CD14-positive monocyte (primary cell): ENCODE measurements around the gene AKR1B1. TPM values are rescaled to one million over a fixed set of nuclear protein-coding genes. Genes with fewer than 3 reads are reported as not detected.

Experiments used
- DNase-seq, 3 donors: peaks; one replicate each; pipeline ENCODE4 v3.0.0-alpha.2; 2011 to 2022
- H2AFZ ChIP-seq: 2 replicates; pipeline ENCODE4 v1.6.0; 2012; ENCODE audit warnings: mild to moderate bottlenecking, low read depth, low read length, inconsistent platforms; ENCODE audit not compliant: insufficient read depth, poor library complexity, severe bottlenecking
- H3K27ac ChIP-seq, 2 donors: 1 replicate in 1 of 2; 2 replicates in 1 of 2; pipeline ENCODE4 v1.5.1; 2012 to 2013; ENCODE audit warnings: low read length in 2 of 2, control low read depth in 1 of 2, inconsistent platforms in 1 of 2, low read depth in 1 of 2, mild to moderate bottlenecking in 1 of 2
- H3K27me3 ChIP-seq, 2 donors: one replicate each; pipeline versions ENCODE4 v1.6.0 to v1.6.1; 2011 to 2013; ENCODE audit warnings: low read length in 2 of 2; ENCODE audit not compliant: control insufficient read depth in 2 of 2, insufficient read depth in 2 of 2
- H3K36me3 ChIP-seq, 2 donors: replicated peaks in 1 of 2; 1 replicate in 1 of 2; 2 replicates in 1 of 2; pipeline versions ENCODE4 v1.5.1 to v1.6.1; 2012 to 2013; ENCODE audit warnings: low read length in 2 of 2, control low read depth in 1 of 2, inconsistent platforms in 1 of 2, mild to moderate bottlenecking in 1 of 2; ENCODE audit not compliant: insufficient read depth in 2 of 2, control insufficient read depth in 1 of 2
- H3K4me1 ChIP-seq, 2 donors: 1 replicate in 1 of 2; 2 replicates in 1 of 2; pipeline versions ENCODE4 v1.5.1 to v1.6.1; 2012 to 2013; ENCODE audit warnings: low read length in 2 of 2, control low read depth in 1 of 2, inconsistent platforms in 1 of 2, mild to moderate bottlenecking in 1 of 2, moderate library complexity in 1 of 2; ENCODE audit not compliant: insufficient read depth in 2 of 2, control insufficient read depth in 1 of 2
- H3K4me2 ChIP-seq: replicated peaks from 2 replicates; pipeline ENCODE3; 2012; ENCODE audit warnings: low read length, moderate library complexity, mild to moderate bottlenecking; ENCODE audit not compliant: poor library complexity, severe bottlenecking; ENCODE audit errors: extremely low read depth
- H3K4me3 ChIP-seq, 3 experiments: fragments of 200-600 bp in 1 of 3; sonication (generic) in 1 of 3; replicated peaks in 1 of 3; 1 replicate in 2 of 3; 2 replicates in 1 of 3; pipeline ENCODE4 v1.5.1; 2011 to 2013; ENCODE audit warnings: low read length in 3 of 3, mild to moderate bottlenecking in 3 of 3, control low read depth in 2 of 3, low read depth in 2 of 3, inconsistent platforms in 1 of 3, moderate library complexity in 1 of 3
- H3K79me2 ChIP-seq: 2 replicates; pipeline ENCODE4 v1.6.0; 2012; ENCODE audit warnings: mild to moderate bottlenecking, control low read depth, inconsistent platforms, low read length, moderate library complexity; ENCODE audit not compliant: insufficient read depth
- H3K9ac ChIP-seq: 2 replicates; pipeline ENCODE4 v1.6.0; 2017; ENCODE audit warnings: low read length, mild to moderate bottlenecking; ENCODE audit not compliant: insufficient read depth, poor library complexity, severe bottlenecking
- H3K9me3 ChIP-seq, 2 donors: replicated peaks in 1 of 2; 1 replicate in 1 of 2; 2 replicates in 1 of 2; pipeline versions ENCODE4 v1.5.1 to v1.6.1; 2012 to 2013; ENCODE audit warnings: low read length in 2 of 2, control low read depth in 1 of 2; ENCODE audit not compliant: control insufficient read depth in 1 of 2, insufficient read depth in 1 of 2
- H4K20me1 ChIP-seq: 2 replicates; pipeline ENCODE4 v1.6.0; 2012; ENCODE audit warnings: mild to moderate bottlenecking, low read length, control low read depth, moderate library complexity; ENCODE audit not compliant: insufficient read depth
- H3K27ac Mint-ChIP-seq, 7 donors: one replicate each; pipeline ENCODE4 v1.8.0; 2020; ENCODE audit warnings: mild to moderate bottlenecking in 7 of 7, mixed read lengths in 7 of 7, moderate library complexity in 6 of 7, inconsistent platforms in 2 of 7
- H3K27me3 Mint-ChIP-seq, 3 donors: one replicate each; pipeline ENCODE4 v1.8.0; 2021 to 2022; ENCODE audit warnings: low read depth in 3 of 3, mild to moderate bottlenecking in 3 of 3, mixed read lengths in 3 of 3, moderate library complexity in 3 of 3, inconsistent platforms in 1 of 3
- H3K36me3 Mint-ChIP-seq, 2 donors: one replicate each; pipeline ENCODE4 v1.8.0; 2020; ENCODE audit warnings: mixed read lengths in 2 of 2, inconsistent platforms in 1 of 2, mild to moderate bottlenecking in 1 of 2
- H3K4me1 Mint-ChIP-seq: one replicate; pipeline ENCODE4 v1.8.0; 2020; ENCODE audit warnings: mild to moderate bottlenecking, mixed read lengths
- H3K4me3 Mint-ChIP-seq, 2 donors: one replicate each; pipeline ENCODE4 v1.8.0; 2020; ENCODE audit warnings: mild to moderate bottlenecking in 2 of 2, mixed read lengths in 2 of 2, moderate library complexity in 1 of 2
- H3K9me3 Mint-ChIP-seq, 7 donors: one replicate each; pipeline ENCODE4 v1.8.0; 2020 to 2022; ENCODE audit warnings: mixed read lengths in 7 of 7, mild to moderate bottlenecking in 6 of 7, moderate library complexity in 6 of 7, inconsistent platforms in 2 of 7
- WGBS: methylation state at CpG from one replicate; pipeline ENCODE4 v1.1.5; 2013; ENCODE audit warnings: missing lambda C conversion rate; ENCODE audit not compliant: insufficient coverage; 5-methylcytosine and 5-hydroxymethylcytosine counted together
- intact Hi-C, 2 donors: fragments of 100-400 bp; cut with micrococcal nuclease; formaldehyde crosslinking; loops; one replicate each; pipeline versions ENCODE4 v1.15.0 to v1.15.1; 2023
- polyA plus RNA-seq, 3 donors: library from polyadenylated mRNA; depleted of rRNA in 1 of 3; unstranded in 2 of 3; stranded (reverse) in 1 of 3; fragments of 300-500 nt in 2 of 3; fragments of >200 nt in 1 of 3; fragmentation: Illumina TruSeq in 2 of 3; gene quantifications; 1 replicate in 2 of 3; 2 replicates in 1 of 3; pipeline ENCODE4 v1.2.3, GENCODE V29; 2012 to 2021
- TF ChIP-seq, protein P1 (sequence below): fragments of 200-600 bp; IDR thresholded peaks from one replicate; pipeline ENCODE4 v1.8.0; 2022; ENCODE audit warnings: antibody characterized with exemption, mild to moderate bottlenecking

The AKR1B1 gene
- polyA plus RNA-seq, 3 donors: 50.1 to 66.4 (median 62.6) TPM

DNA sequence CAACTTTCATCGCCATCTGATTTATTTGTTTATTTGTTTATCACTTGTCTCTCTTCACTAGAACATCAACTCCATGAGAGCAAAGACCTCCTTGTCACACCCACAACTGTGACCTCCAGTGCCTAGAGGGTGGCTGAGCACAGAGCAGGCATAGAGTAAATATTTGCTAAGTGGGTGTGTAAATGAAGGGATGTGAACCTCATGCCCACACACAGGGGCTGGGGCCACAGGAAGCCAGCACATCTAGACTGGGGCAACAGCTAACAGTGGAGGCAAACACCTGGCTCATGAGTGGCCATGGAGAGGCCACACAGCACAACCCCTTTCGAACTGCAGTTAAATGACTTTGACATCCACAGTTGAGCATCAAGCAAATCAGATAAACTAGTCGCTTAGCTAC is 39.8 kb downstream of the AKR1B1 start:
- TF ChIP-seq, protein P1, sequence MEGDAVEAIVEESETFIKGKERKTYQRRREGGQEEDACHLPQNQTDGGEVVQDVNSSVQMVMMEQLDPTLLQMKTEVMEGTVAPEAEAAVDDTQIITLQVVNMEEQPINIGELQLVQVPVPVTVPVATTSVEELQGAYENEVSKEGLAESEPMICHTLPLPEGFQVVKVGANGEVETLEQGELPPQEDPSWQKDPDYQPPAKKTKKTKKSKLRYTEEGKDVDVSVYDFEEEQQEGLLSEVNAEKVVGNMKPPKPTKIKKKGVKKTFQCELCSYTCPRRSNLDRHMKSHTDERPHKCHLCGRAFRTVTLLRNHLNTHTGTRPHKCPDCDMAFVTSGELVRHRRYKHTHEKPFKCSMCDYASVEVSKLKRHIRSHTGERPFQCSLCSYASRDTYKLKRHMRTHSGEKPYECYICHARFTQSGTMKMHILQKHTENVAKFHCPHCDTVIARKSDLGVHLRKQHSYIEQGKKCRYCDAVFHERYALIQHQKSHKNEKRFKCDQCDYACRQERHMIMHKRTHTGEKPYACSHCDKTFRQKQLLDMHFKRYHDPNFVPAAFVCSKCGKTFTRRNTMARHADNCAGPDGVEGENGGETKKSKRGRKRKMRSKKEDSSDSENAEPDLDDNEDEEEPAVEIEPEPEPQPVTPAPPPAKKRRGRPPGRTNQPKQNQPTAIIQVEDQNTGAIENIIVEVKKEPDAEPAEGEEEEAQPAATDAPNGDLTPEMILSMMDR: no peak
- Mint-ChIP-seq H3K27me3 (peaks cover 6 to 11% (median 7%) of the 10 kb centered on the region in 3 donors), H3K36me3 (no peaks in the 10 kb centered on the region), H3K27ac (peak overlapping the region in 1 of 7 donors; percentile 4), H3K9me3 (peaks cover 0 to 2% (median 0%) of the 10 kb centered on the region in 7 donors), H3K4me1 (no peaks in the 10 kb centered on the region), H3K4me3 (no peak overlapping the region)
- no peak overlapping the region for H3K9ac ChIP-seq
- H2AFZ ChIP-seq: no peak overlapping the region
- no peak overlapping the region for H3K4me3 ChIP-seq
- no peaks in the 10 kb centered on the region for H3K9me3 ChIP-seq
- no peak overlapping the region for H3K27ac ChIP-seq
- H3K4me2 ChIP-seq: no peak overlapping the region
- DNase-seq: no peak
- H3K36me3 ChIP-seq: no peaks in the 10 kb centered on the region
- H3K27me3 ChIP-seq: no peaks in the 10 kb centered on the region
- H3K79me2 ChIP-seq: no peaks in the 10 kb centered on the region
- H4K20me1 ChIP-seq: no peaks in the 10 kb centered on the region
- no peaks in the 10 kb centered on the region for H3K4me1 ChIP-seq
- intact Hi-C loops: no loop called here
- no CpG with 5 or more reads among the region's 3 CpGs for WGBS

DNA sequence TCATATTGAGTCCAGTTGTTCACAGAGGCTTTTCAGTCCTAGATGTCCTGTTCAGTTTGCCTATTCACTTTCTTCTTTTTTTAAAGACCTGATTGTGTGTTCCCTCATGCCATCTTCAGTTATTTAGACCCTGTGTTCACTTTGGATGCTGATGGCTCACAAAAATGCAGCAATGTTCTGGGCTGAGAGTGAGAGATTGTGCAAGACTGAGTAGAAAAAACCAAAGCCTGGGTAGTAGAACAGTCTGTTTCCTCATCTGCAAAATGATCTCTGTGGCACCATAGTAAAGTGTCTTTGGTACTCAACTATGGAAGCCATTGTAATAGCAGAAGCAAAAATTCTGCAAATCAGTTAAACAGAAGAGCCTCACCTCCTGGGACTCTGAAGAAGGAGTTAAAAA is 43.2 kb downstream of the AKR1B1 start:
- H3K4me2 ChIP-seq: no peak overlapping the region
- no peaks in the 10 kb centered on the region for H3K36me3 ChIP-seq
- Mint-ChIP-seq H3K27ac (no peak overlapping the region), H3K36me3 (no peaks in the 10 kb centered on the region), H3K9me3 (peaks cover 0 to 6% (median 2%) of the 10 kb centered on the region in 7 donors), H3K27me3 (peaks cover 5 to 12% (median 5%) of the 10 kb centered on the region in 3 donors), H3K4me3 (no peak overlapping the region), H3K4me1 (no peaks in the 10 kb centered on the region)
- no peaks in the 10 kb centered on the region for H3K4me1 ChIP-seq
- no peak for DNase-seq
- H3K27ac ChIP-seq: no peak overlapping the region
- no peaks in the 10 kb centered on the region for H3K79me2 ChIP-seq
- no peaks in the 10 kb centered on the region for H3K9me3 ChIP-seq
- TF ChIP-seq, protein P1: no peak
- intact Hi-C loops: no loop called here
- no peak overlapping the region for H3K4me3 ChIP-seq
- no peak overlapping the region for H2AFZ ChIP-seq
- no peak overlapping the region for H3K9ac ChIP-seq
- no peaks in the 10 kb centered on the region for H3K27me3 ChIP-seq
- no peaks in the 10 kb centered on the region for H4K20me1 ChIP-seq
